Mesenteric fat pad (tissue), 1 donor: ENCODE measurements around the gene NPS. TPM values are rescaled to one million over a fixed set of nuclear protein-coding genes. Genes with fewer than 3 reads are reported as not detected.

Experiments used
- total RNA-seq: library from RNA; stranded (reverse); fragmentation: NEBNext Ultra II Directional; extraction: Animal tissue kit (Norgen Biotek cat#: 25700); gene quantifications from one replicate; pipeline ENCODE4 v1.2.1, GENCODE V29; 2021
- donor health status: DM: yes; HTN: yes; CAD: no.

NPS gene
- total RNA-seq, 1 donor from 2014 or later: not detected

Other genes with a start within 250 kb of the NPS start
- not detected for gene FOXI2, start 187.9 kb downstream of the NPS start, total RNA-seq